ENCODE data around the gene ABCA3. TPM values are rescaled to one million over a fixed set of nuclear protein-coding genes. Genes with fewer than 3 reads are reported as not detected.

ABCA3 gene
- total and polyA plus RNA-seq, 8 donors, result 6.8 to 334 (median 12.9) TPM

DNA sequence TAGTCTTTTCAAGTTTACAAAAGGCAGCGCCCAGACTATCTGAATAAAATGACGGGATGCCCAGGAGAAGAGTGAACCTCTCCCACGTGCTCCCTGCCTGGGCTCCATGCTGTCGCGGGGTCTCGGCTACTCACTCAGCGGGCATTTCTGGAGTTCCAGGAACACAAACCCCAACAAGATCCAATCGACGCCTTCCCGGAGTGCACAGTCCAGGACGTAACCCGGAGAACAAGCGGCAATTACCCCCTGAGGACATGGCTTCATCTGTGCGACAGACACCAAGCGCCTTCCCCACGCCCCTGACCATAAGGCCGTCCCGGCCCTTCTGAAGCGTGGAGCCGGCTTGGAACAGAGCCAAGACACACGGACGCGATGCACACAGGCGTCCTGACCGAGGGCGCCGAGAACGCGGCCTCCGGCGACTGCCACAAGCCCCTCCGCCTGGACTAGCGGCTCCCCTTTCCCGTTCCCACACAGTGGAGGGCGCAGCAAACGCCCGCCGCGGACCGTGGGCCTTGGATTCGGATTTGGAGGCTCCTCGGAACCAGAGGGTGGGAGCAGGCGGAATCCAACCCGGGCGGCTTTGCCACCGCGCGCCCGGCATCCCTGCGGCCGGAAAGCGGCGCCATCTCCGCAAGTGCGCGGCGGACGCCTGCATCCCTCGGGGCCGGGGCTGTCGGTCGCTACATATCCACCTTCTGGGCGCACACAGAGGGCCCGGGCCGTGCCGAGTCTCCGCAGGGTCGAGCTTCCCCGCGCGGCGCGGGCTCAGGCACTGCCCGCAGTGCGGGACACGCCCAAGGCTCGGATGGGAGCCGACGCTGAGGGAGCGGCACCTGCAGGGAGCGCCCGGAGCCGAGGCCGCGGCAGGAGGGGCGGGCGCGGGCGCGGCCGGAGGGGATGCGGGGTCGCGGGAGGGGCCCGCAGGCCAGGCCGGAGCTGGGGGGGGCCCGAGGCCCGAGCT is 725 bp downstream of the ABCA3 start:
- peaks cover 0 to 17% of the 10 kb centered on the region in 2 donors for H3K4me1 ChIP-seq
- ATAC-seq, result peak; percentile 52
- H3K27me3 ChIP-seq, result peaks cover 0 to 43% of the 10 kb centered on the region in 2 donors
- H3K9me3 ChIP-seq, result no peaks in the 10 kb centered on the region
- H3K4me3 ChIP-seq, result peak overlapping the region; percentile 64 to 69
- peak in 2 of 4 donors; percentile 23 to 88 for DNase-seq
- H3K36me3 ChIP-seq, result no peaks in the 10 kb centered on the region
- H3K27ac ChIP-seq, result peak overlapping the region; percentile 26 to 77
- intact Hi-C loops (cut with DNase I), result loop anchor here in 1 of 2 donors (5.0 kb wide), 1 partner anchor 162 kb away; no protein-coding TSS in a partner anchor
- TF ChIP-seq, protein P1, sequence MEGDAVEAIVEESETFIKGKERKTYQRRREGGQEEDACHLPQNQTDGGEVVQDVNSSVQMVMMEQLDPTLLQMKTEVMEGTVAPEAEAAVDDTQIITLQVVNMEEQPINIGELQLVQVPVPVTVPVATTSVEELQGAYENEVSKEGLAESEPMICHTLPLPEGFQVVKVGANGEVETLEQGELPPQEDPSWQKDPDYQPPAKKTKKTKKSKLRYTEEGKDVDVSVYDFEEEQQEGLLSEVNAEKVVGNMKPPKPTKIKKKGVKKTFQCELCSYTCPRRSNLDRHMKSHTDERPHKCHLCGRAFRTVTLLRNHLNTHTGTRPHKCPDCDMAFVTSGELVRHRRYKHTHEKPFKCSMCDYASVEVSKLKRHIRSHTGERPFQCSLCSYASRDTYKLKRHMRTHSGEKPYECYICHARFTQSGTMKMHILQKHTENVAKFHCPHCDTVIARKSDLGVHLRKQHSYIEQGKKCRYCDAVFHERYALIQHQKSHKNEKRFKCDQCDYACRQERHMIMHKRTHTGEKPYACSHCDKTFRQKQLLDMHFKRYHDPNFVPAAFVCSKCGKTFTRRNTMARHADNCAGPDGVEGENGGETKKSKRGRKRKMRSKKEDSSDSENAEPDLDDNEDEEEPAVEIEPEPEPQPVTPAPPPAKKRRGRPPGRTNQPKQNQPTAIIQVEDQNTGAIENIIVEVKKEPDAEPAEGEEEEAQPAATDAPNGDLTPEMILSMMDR (IDR thresholded peaks at IDR 0.05), result no peak

DNA sequence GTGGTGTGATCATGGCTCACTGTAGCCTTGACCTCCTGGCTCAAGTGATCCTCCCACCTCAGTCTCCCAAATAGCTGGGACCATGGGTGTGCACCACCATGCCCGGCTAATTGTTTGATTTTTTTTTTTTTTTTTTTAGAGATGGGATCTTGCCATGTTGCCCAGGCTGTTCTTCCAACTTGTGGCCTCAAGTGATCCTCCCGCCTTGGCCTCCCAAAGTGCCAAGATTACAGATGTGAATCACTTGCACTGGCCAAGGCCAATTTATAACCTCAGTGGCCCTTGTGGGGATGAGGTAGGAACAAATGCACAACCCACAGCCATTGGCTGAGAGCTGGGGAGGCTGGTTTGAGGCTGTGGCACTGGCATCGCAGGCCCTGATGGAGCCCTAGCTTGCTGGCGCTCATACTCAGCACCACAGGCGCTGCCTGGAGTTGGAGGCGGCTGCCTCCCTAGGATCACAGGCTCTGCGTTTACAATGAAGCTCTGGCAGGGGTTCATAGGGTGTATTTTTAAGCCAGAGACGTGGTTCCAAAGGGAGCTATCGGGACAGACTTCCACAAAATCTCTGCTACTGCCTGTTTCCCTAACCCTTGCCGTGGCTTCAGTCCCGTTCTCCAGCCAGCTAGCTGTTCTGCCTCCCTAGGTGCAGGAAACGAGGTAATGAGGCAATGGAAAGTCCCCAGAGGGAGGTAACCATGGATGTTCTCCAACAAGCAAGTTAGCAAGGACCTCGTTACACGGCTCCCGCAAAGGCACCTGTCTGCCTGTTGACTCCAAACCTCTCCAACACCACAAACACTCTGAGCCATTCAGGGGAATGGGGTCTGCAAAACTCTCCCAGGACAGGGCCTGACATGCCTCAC is 2.9 kb downstream of the ABCA3 start:
- Histone ChIP-seq H3K27ac (peak overlapping the region in 1 of 2 donors; percentile 77), H3K36me3 (no peaks in the 10 kb centered on the region), H3K9me3 (no peaks in the 10 kb centered on the region), H3K4me1 (peaks cover 0 to 27% of the 10 kb centered on the region in 2 donors), H3K27me3 (peaks cover 0 to 36% of the 10 kb centered on the region in 2 donors), H3K4me3 (peak overlapping the region in 1 of 2 donors; percentile 69)
- intact Hi-C loops (cut with DNase I), result no loop called here
- DNase-seq (no peak), ATAC-seq (peak; percentile 9)
- TF ChIP-seq, protein P1 (IDR thresholded peaks at IDR 0.05), result no peak

DNA sequence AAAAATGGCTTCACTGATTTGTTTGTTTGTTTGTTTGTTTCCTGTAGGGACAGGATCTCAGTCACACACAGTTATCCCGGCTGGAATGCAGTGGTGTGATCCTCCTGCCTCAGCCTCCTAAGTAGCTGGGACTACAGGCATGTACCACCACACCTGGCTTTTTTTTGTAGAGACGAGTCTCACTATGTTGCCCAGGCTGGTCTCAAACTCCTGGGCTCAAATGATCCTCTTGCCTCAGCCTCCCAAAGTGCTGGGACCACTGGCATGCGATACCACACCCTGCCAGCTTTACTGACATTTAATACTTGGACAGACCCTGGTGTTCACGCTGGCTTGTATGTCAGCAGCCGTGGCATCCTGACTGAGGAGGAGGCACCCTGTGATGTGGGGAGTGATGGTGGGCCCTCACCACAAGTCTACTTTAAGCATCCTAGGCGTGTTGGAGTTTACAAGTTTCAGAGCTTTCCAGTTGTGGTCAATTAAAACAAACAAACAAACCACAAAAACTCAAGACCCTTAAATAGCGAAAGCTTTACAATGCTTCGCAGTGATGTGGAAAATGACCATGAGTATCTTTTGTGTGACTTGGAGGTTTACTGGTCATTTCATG is 5.1 kb downstream of the ABCA3 start:
- H3K36me3 ChIP-seq, result no peaks in the 10 kb centered on the region
- H3K27ac ChIP-seq, result no peak overlapping the region
- H3K4me3 ChIP-seq, result no peak overlapping the region
- DNase-seq (no peak), ATAC-seq (no peak)
- H3K4me1 ChIP-seq, result peaks cover 0 to 24% of the 10 kb centered on the region in 2 donors
- intact Hi-C loops (cut with DNase I), result no loop called here
- H3K9me3 ChIP-seq, result no peaks in the 10 kb centered on the region
- peaks cover 0 to 16% of the 10 kb centered on the region in 2 donors for H3K27me3 ChIP-seq
- TF ChIP-seq, protein P1 (IDR thresholded peaks at IDR 0.05), result no peak

DNA sequence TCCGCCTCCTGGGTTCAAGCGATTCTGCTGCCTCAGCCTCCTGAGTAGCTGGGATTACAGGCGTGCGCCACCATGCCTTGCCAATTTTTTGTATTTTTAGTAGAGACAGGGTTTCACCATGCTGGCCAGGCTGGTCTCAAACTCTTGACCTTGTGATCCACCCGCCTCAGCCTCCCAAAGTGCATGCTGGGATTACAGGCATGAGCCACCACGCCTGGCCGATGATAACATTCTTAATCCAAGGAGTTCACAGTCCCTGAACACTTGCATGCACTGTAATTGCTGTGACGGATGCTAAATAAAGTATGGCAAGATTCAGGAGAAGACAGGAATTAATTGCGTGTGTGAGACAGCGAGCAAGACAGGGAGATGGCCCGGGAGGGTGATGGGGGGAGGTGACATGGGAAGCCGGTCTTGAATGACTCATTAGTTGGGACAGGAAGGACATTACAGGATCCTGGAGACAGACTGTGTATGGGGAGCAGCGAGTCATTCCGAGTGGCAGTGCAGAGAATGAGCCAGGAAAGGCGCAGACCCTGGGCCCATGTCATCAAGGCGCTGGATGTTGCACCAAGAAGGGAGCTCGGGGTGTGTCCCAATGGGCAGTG is 6.7 kb downstream of the ABCA3 start:
- TF ChIP-seq, protein P1 (IDR thresholded peaks at IDR 0.05), result no peak
- Histone ChIP-seq H3K27ac (peak overlapping the region in 1 of 2 donors; percentile 18), H3K27me3 (peaks cover 0 to 2% of the 10 kb centered on the region in 2 donors), H3K36me3 (no peaks in the 10 kb centered on the region), H3K9me3 (no peaks in the 10 kb centered on the region), H3K4me1 (peaks cover 0 to 11% of the 10 kb centered on the region in 2 donors), H3K4me3 (no peak overlapping the region)
- DNase-seq (no peak), ATAC-seq (no peak)
- intact Hi-C loops (cut with DNase I), result no loop called here
